T-helper 2 cell treated with Interferon-gamma antibody and Interleukin-4, amounts not matched to agents 5 μg/mL and 100 μg/mL, for 36 hours (primary cell): ENCODE data around the gene CDC20.
"Not testable (repeated sequence)": the region's sequence is repeated elsewhere in the genome, so short reads cannot be mapped to it uniquely, and the experiment has no call there.

ENCODE experiments used
- DNase-seq: peaks from one replicate; pipeline ENCODE4 v3.0.0; 2021; ENCODE audit warnings: low spot score
- H3K27ac Mint-ChIP-seq: one replicate; pipeline ENCODE4 v1.8.0; 2021; ENCODE audit warnings: mild to moderate bottlenecking, mixed read lengths
- H3K27me3 Mint-ChIP-seq: one replicate; pipeline ENCODE4 v1.8.0; 2021; ENCODE audit warnings: low read depth, mixed read lengths
- H3K36me3 Mint-ChIP-seq: one replicate; pipeline ENCODE4 v1.8.0; 2021; ENCODE audit warnings: low read depth, mixed read lengths
- H3K4me1 Mint-ChIP-seq: one replicate; pipeline ENCODE4 v1.8.0; 2021; ENCODE audit warnings: low read depth, mixed read lengths
- H3K4me3 Mint-ChIP-seq: one replicate; pipeline ENCODE4 v1.8.0; 2022; ENCODE audit warnings: mild to moderate bottlenecking, moderate library complexity, mixed read lengths
- H3K9me3 Mint-ChIP-seq: one replicate; pipeline ENCODE4 v1.8.0; 2021; ENCODE audit warnings: mixed read lengths

CDC20 gene

GRCh38 chr1:43392702-43393101 lies 33.9 kb downstream of the CDC20 start:
- no peaks in the 10 kb centered on the region for H3K27me3 Mint-ChIP-seq
- no peak for DNase-seq
- H3K4me3 Mint-ChIP-seq = no peak overlapping the region
- peaks cover 24% of the 10 kb centered on the region for H3K4me1 Mint-ChIP-seq
- H3K27ac Mint-ChIP-seq = no peak overlapping the region
- H3K9me3 Mint-ChIP-seq = no peaks in the 10 kb centered on the region
- H3K36me3 Mint-ChIP-seq = peaks cover 13% of the 10 kb centered on the region

GRCh38 chr1:43395523-43395922 lies 36.7 kb downstream of the CDC20 start:
- Mint-ChIP-seq H3K27ac (no peak overlapping the region), H3K36me3 (peaks cover 5% of the 10 kb centered on the region), H3K4me1 (peaks cover 9% of the 10 kb centered on the region), H3K4me3 (no peak overlapping the region), H3K9me3 (no peaks in the 10 kb centered on the region), H3K27me3 (no peaks in the 10 kb centered on the region)
- DNase-seq = no peak

- Mint-ChIP-seq H3K36me3 (peaks cover 5% of the 10 kb centered on the region), H3K4me3 (no peak overlapping the region), H3K9me3 (no peaks in the 10 kb centered on the region), H3K4me1 (peaks cover 8% of the 10 kb centered on the region), H3K27me3 (no peaks in the 10 kb centered on the region), H3K27ac (no peak overlapping the region)
- no peak for DNase-seq
Observed at GRCh38 chr1:43396059-43396458, 37.3 kb downstream of the CDC20 start.

DNA sequence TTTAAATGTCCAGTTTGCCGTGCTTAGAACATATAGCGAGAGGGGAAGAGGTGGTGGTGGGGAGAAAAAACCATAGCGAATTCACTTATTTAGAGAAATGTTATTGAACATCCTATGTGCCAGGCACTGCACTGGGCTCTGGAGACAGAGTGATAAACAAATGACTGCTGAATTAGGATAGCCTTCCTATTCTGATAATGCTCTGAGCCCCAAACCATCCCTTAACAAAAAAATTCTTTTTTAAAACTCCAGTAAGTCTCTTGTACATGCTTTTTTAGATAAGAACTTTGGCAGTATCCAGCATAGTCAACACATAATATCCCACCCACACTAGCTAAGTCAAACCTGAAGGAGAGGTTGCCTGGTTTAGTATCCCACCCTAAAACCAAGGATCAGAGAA lies 39.4 kb downstream of the CDC20 start:
- Mint-ChIP-seq H3K9me3 (no peaks in the 10 kb centered on the region), H3K27me3 (no peaks in the 10 kb centered on the region), H3K4me3 (no peak overlapping the region), H3K4me1 (peaks cover 2% of the 10 kb centered on the region), H3K27ac (no peak overlapping the region), H3K36me3 (peaks cover 10% of the 10 kb centered on the region)
- no peak for DNase-seq

DNA sequence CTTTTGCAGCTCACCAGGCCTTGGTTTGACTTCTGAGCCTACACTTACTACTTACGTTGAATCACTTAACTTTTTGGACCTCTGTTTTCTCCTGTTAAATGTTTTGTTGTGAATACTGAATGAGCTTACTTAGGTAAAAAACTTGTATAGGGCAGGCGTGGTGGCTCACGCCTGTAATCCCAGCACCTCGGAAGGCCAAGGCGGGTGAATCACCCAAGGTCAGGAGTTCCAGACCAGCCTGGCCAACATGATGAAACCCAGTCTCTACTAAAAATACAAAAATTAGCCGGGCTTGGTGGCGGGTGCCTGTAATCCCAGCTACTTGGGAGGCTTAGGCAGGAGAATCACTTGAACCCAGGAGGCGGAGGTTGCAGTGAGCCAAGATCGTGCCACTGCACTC lies 41.7 kb downstream of the CDC20 start:
- not testable (repeated sequence) for H3K4me3 Mint-ChIP-seq, H3K27me3 Mint-ChIP-seq, H3K4me1 Mint-ChIP-seq, H3K27ac Mint-ChIP-seq, DNase-seq, H3K9me3 Mint-ChIP-seq
- H3K36me3 Mint-ChIP-seq = peaks cover 23% of the 10 kb centered on the region

GRCh38 chr1:43402089-43402865 lies 43.5 kb downstream of the CDC20 start:
- Mint-ChIP-seq H3K9me3 (no peaks in the 10 kb centered on the region), H3K4me3 (no peak overlapping the region), H3K36me3 (peaks cover 27% of the 10 kb centered on the region), H3K4me1 (peaks cover 2% of the 10 kb centered on the region), H3K27me3 (no peaks in the 10 kb centered on the region), H3K27ac (no peak overlapping the region)
- DNase-seq = no peak

DNA sequence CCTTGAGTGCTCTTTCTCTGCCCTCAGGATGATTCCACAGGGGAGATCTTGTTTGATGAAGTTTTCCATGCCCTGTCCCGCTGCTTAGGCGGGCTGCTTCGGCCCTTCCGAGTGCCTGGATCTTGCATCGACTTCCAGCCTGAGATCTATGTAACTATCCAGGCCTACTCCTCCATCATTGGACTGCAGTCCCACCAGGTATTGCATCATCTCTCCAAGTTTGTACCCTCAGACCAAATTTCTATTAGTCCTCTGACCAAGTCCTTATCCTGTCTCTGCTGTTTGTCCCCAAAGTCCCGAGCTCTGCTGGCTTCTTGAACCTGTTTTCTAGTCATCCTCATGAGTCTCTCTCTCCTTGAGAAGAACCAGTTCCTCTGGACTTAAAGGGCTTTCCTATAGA lies 45.6 kb downstream of the CDC20 start:
- no peak for DNase-seq
- H3K36me3 Mint-ChIP-seq = peaks cover 37% of the 10 kb centered on the region
- H3K27ac Mint-ChIP-seq = no peak overlapping the region
- no peaks in the 10 kb centered on the region for H3K27me3 Mint-ChIP-seq
- no peaks in the 10 kb centered on the region for H3K9me3 Mint-ChIP-seq
- no peak overlapping the region for H3K4me3 Mint-ChIP-seq
- no peaks in the 10 kb centered on the region for H3K4me1 Mint-ChIP-seq

- Mint-ChIP-seq H3K27ac (no peak overlapping the region), H3K27me3 (no peaks in the 10 kb centered on the region), H3K4me1 (no peaks in the 10 kb centered on the region), H3K9me3 (no peaks in the 10 kb centered on the region), H3K4me3 (no peak overlapping the region), H3K36me3 (peaks cover 43% of the 10 kb centered on the region)
- DNase-seq = no peak
Observed at GRCh38 chr1:43405219-43405875, 46.6 kb downstream of the CDC20 start.

DNA sequence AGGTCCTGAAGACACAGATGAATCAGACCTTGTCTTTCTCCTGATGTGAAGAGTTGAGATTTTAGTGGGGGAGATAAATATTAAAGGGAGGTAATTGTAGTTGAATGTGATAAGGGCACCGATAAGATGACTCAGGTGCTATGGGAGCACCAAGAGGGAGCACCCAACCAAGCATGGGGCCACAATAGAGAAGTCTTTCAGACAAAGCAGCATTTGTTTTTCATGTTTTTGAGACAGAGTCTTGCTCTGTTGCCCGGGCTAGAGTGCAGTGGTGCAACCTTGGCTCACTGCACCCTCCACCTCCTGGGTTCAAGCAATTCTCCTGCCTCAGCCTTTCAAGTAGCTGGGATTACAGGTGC lies 47.1 kb downstream of the CDC20 start:
- H3K4me1 Mint-ChIP-seq = no peaks in the 10 kb centered on the region
- H3K36me3 Mint-ChIP-seq = peaks cover 46% of the 10 kb centered on the region
- DNase-seq = no peak
- no peaks in the 10 kb centered on the region for H3K9me3 Mint-ChIP-seq
- no peak overlapping the region for H3K4me3 Mint-ChIP-seq
- H3K27ac Mint-ChIP-seq = no peak overlapping the region
- H3K27me3 Mint-ChIP-seq = no peaks in the 10 kb centered on the region

DNA sequence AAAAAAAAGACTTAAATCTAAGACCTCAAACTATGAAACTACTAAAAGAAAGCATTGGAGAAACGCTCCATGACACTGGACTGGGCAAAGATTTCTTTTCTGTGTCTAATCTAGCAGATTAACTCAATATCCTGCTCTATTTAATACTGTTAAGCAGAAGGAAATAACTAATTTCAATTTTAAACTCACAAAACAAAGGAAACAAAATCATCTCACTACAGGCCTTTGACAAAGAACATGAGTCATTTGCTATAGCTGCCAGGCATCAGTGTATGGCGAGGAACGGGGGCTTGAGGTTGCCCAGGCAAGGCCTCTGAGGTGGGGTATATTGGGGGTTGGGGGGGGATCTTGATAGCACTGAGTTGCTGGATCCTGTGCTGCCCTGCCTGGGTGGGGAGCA lies 51.8 kb downstream of the CDC20 start:
- peaks cover 43% of the 10 kb centered on the region for H3K36me3 Mint-ChIP-seq
- H3K27me3 Mint-ChIP-seq = no peaks in the 10 kb centered on the region
- H3K4me3 Mint-ChIP-seq = no peak overlapping the region
- H3K27ac Mint-ChIP-seq = no peak overlapping the region
- DNase-seq = no peak
- no peaks in the 10 kb centered on the region for H3K9me3 Mint-ChIP-seq
- no peaks in the 10 kb centered on the region for H3K4me1 Mint-ChIP-seq
